GM10248 (cell line): ENCODE data around the gene EIF3I.
A peak's percentile ranks its signal among the peaks of the same experiment; 100 is the strongest.

ENCODE experiments used
- CTCF ChIA-PET: fragments of 300-600 bp; sonication (Branson Sonifier 250); formaldehyde crosslinking; extraction: SDS; loops from one replicate; lab custom pipeline; 2021; ENCODE audit warnings: antibody characterized with exemption; lab: Yijun Ruan, JAX
- POLR2A ChIA-PET: fragments of 350-650 bp; sonication (Branson Sonifier 250); formaldehyde crosslinking; extraction: SDS; loops from one replicate; lab custom pipeline; 2020; ENCODE audit warnings: antibody characterized with exemption; lab: Yijun Ruan, JAX
- DNase-seq: peaks from one replicate; pipeline ENCODE4 v3.0.0; 2012; ENCODE audit errors: extremely low spot score
- TF ChIP-seq, protein P1 (sequence below): IDR thresholded peaks from 2 replicates; pipeline ENCODE4 v1.5.1; 2012; ENCODE audit warnings: mild to moderate bottlenecking, low read depth; ENCODE audit errors: extremely low read depth, missing control alignments, control extremely low read depth

Gene EIF3I

DNA sequence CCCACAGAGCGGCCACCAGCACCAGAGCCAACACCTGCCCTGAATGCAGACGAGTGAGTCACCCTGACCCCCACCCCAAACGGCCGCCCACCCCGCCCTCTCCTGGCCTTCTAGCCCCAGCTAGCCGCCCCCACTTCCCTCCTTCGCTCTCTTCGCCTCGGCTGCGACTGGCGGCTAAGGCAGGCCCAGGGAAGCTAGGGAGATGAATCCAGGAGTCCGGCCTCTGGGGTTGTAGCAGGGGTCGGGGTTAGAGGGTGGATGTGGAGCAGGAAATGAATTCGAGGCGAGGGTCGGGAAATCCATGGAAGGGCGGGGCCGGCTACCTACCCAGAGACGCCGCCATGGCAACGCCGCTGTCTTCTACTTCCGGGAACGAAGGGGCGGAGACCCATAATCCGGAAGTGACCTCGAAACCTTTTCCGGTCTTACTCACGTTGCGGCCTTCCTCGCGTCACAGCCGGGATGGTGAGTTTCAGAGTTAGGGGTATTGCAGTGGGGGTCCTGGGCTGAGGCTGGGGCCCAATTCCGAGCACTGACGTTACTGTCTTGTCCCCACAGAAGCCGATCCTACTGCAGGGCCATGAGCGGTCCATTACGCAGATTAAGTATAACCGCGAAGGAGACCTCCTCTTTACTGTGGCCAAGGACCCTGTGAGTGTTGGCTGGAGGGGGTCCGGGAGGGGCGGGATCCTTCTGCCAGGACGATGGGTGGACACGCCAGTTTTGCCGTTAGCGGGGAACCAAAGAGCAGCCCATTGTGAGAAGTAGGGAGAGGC lies at the start of gene EIF3I, which contains the start of gene TMEM234:
Gene EIF3I, plus strand, starts transcription at position 428 of the 776 bp plus-strand sequence. Its CDS starts 35 bp downstream, at position 463.
Gene TMEM234, minus strand, starts transcription at position 374 of the 776 bp plus-strand sequence. Its CDS starts 31 bp downstream, at position 343.
- ChIA-PET POLR2A (no interaction called here), CTCF (interaction anchor here (1.0 to 1.5 kb wide), 2 partner anchors 12 to 26 kb away, joined by 3 to 6 read pairs; no protein-coding TSS in a partner anchor)
- TF ChIP-seq, protein P1, sequence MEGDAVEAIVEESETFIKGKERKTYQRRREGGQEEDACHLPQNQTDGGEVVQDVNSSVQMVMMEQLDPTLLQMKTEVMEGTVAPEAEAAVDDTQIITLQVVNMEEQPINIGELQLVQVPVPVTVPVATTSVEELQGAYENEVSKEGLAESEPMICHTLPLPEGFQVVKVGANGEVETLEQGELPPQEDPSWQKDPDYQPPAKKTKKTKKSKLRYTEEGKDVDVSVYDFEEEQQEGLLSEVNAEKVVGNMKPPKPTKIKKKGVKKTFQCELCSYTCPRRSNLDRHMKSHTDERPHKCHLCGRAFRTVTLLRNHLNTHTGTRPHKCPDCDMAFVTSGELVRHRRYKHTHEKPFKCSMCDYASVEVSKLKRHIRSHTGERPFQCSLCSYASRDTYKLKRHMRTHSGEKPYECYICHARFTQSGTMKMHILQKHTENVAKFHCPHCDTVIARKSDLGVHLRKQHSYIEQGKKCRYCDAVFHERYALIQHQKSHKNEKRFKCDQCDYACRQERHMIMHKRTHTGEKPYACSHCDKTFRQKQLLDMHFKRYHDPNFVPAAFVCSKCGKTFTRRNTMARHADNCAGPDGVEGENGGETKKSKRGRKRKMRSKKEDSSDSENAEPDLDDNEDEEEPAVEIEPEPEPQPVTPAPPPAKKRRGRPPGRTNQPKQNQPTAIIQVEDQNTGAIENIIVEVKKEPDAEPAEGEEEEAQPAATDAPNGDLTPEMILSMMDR, result no peak
- DNase-seq, result peak; percentile 96

DNA sequence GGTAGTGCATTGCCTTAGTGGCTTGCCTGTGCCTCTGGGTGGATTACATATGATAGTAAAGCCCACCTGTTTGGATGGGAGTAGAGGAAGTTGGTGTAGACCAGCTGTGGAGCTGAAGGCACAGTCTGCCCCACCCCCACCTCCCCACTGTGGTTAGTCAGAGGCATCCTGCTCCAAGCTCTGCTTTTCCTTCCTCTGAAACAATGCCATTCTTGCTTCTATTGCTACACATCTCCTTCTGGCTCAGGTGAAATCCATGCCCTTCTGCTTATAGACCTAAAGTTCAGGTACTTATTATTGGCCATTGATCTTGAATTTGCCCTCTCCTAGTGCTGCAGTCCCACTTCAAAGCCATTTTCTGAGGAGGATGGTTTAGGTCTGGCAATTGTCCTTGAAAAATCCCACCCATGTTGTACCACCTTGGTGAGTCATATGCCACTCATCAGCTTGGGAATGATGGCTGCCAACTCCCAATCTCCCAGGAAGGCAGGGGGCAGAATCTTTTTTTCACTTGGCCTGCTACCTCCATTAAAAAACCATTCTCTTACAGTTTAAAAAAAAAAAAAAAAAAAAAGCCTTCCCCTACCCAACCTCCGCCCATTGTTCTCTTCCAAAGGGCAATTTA lies 49.5 kb upstream of the EIF3I start:
- TF ChIP-seq, protein P1, result no peak
- CTCF ChIA-PET, result interaction anchor here (1.0 to 1.2 kb wide), 2 partner anchors 9 to 11 kb away, joined by 3 read pairs; no protein-coding TSS in a partner anchor
- POLR2A ChIA-PET, result no interaction called here
- no peak for DNase-seq

DNA sequence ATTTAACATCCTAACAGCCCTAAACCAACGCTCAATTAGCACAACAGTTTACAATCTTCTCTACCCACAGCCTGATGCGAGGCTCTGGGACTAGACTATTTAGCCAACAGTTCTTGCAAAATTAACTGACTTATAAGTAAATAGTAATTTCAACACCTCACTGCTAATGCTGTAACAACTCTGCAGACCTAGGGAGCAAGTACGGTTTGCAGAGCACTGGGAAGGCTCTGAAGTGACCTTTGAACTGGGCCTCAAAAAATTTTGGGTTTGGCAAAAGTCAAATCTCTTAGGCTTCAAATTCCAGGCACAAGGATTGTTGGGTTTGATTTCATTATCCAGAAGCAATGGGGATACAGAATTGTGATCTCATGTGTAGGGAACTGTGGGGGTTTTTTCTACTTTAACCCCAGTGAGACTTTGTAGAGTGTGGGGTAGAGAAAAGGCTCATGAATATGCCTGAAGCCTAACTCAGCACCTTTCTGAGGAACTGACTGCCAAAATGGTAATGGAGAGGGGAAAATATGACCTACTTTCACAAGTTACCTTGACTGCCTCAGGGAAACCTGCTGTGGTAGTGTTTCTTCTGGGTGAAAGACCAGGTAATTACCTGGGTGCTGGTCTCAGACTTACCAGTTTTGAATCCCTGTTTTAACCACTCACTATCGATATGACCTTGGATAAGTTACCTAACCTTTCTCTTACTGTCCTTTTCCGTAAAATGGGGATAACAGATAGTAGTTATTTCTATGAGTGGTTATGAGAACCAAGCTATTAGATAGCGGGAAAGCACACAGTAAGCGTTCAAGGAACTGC lies 43.6 kb upstream of the EIF3I start:
- TF ChIP-seq, protein P1, result no peak
- ChIA-PET CTCF (interaction anchor here (0.9 to 3.4 kb wide), 4 partner anchors 23 to 70 kb away, joined by 3 to 11 read pairs (median 4); partner anchors contain the start of gene CCDC28B), POLR2A (interaction anchor here (0.6 to 2.5 kb wide), 7 partner anchors 10 to 157 kb away, joined by 3 to 13 read pairs (median 4); partner anchors contain the start of genes CCDC28B, KPNA6 and MARCKSL1)
- DNase-seq, result no peak

DNA sequence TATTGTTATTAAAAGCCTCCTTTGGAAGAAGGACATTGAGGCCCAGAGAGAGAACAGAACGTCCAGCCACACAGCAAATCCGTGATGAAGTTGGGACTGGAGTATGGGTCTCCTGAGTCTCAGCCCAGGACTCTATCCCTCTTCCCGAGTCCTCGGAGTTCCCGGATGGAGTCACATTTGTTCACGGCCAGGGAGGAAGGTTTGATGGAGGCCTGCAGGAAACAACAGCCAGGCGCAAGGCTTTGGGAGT lies 43.1 kb upstream of the EIF3I start:
- TF ChIP-seq, protein P1, result no peak
- ChIA-PET POLR2A (interaction anchor here (0.6 to 2.5 kb wide), 7 partner anchors 10 to 157 kb away, joined by 3 to 13 read pairs (median 4); partner anchors contain the start of genes CCDC28B, KPNA6 and MARCKSL1), CTCF (interaction anchor here (0.8 to 3.4 kb wide), 5 partner anchors 22 to 137 kb away, joined by 3 to 11 read pairs (median 3); partner anchors contain the start of gene CCDC28B)
- no peak for DNase-seq

DNA sequence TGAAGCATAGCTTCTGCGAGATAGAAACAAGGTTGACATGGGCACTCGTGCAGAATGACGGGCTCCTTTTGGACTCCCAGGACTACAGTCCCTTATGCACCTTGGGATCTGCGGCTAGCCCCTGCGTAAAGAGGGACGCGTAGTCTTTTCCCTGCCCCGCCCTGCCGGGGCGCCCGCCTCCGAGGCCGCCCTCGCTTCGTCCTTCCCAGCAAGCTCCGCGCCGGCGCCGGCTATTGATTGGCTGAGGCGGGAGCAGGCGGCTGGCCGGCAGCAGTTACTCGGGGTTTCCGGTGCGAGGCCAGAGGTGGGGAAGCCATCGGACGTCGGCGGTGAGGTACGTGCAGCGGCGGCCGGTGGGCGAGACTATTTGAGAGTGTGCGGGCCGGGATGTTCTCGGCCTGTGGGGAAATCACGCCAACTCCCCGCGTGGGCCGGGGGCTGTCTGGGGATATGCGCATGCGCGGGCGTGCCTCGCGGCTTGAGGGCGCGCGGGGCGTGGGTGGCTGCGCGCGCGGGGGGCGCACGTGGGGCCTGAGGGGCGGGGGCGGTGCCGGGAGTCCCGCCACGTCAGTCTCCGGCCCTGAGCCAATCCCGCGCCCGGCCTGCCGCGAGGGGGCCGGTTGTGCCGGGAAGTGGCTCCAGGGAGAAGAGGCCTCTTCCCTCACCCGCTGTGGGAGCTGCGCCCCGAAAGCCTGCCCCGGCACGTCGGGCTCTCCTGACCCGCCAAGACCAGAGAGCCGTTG lies 42.6 kb upstream of the EIF3I start, which contains the start of gene TXLNA:
Gene TXLNA, plus strand, starts transcription at position 233 of the 743 bp plus-strand sequence. CDS start 671 bp downstream, outside the sequence.
- peak; percentile 98 for DNase-seq
- TF ChIP-seq, protein P1, result peak; percentile 11
- ChIA-PET POLR2A (interaction anchor here (0.6 to 2.5 kb wide), 7 partner anchors 11 to 156 kb away, joined by 3 to 13 read pairs (median 4); partner anchors contain the start of genes CCDC28B, KPNA6 and MARCKSL1), CTCF (interaction anchor here (0.8 to 3.4 kb wide), 7 partner anchors 22 to 137 kb away, joined by 3 to 11 read pairs (median 3); partner anchors contain the start of genes CCDC28B and LCK)
